Stomach (tissue), 4 donors: ENCODE measurements around the gene DDAH1.

Source experiments
- CTCF ChIP-seq, 7 experiments: fragments of 450-650 bp in 4 of 7; fragments of 200-600 bp in 3 of 7; sonication (generic) in 3 of 7; IDR thresholded peaks; one replicate each; pipeline ENCODE4 v1.5.1; 2016 to 2019; ENCODE audit warnings: antibody characterized with exemption in 7 of 7, control low read depth in 2 of 7, mild to moderate bottlenecking in 1 of 7
- EP300 ChIP-seq: sonication (generic); formaldehyde crosslinking; IDR thresholded peaks from one replicate; pipeline ENCODE4 v1.6.1; 2017; ENCODE audit warnings: antibody characterized with exemption
- POLR2A ChIP-seq, 4 donors: fragments of 450-650 bp; IDR thresholded peaks; one replicate each; pipeline ENCODE4 v1.6.1; 2016; ENCODE audit warnings: antibody characterized with exemption in 4 of 4, control low read depth in 2 of 4, mild to moderate bottlenecking in 1 of 4, moderate library complexity in 1 of 4

GRCh38 chr1:85471558-85471957, 6.6 kb upstream of the DDAH1 start:
- TF ChIP-seq CTCF (IDR thresholded peaks at IDR 0.05) (no peak), POLR2A (IDR thresholded peaks at IDR 0.05) (no peak), EP300 (no peak)
